K562 (cell line): ENCODE data around the gene EVI5L. TPM values are rescaled to one million over a fixed set of nuclear protein-coding genes. Genes with fewer than 3 reads are reported as not detected.
A peak's percentile ranks its signal among the peaks of the same experiment; 100 is the strongest.

Source experiments
- ATAC-seq: fragments of 200-7000 bp; cut with Tn5 transposase; 3 replicates; pipeline ENCODE4 v1.9.1; 2020; ENCODE audit warnings: moderate library complexity
- BruUV-seq: library from RNA; stranded (reverse); fragments of 400-500 nt; replicated peaks from 2 replicates; lab custom pipeline; 2021; lab: Mats Ljungman, UMichigan
- CTCF ChIA-PET: fragments of 300-600 bp; formaldehyde crosslinking; extraction: SDS; loops from one replicate; lab custom pipeline; 2021; ENCODE audit warnings: low intra/inter-chr PET ratio; lab: Yijun Ruan, JAX
- POLR2A ChIA-PET: fragments of 300-600, 350-650 bp; sonication (Branson Sonifier 250); formaldehyde crosslinking; extraction: SDS; loops from one replicate; lab custom pipeline; 2021; ENCODE audit warnings: antibody characterized with exemption, inconsistent platforms; lab: Yijun Ruan, JAX
- DNase-seq, 4 experiments: peaks; one replicate each; pipeline versions ENCODE4 v3.0.0 to v3.0.0-alpha.2; 2011 to 2018; ENCODE audit warnings: low spot score in 3 of 4, mixed read lengths in 3 of 4; ENCODE audit errors: extremely low read depth in 1 of 4
- FAIRE-seq: peaks from 2 replicates; lab custom pipeline; 2011; peaks lifted over from hg19 to GRCh38; lab: Jason Lieb, UNC
- H2AFZ ChIP-seq: 2 replicates; pipeline ENCODE4 v1.6.0; 2011; ENCODE audit warnings: low read depth, low read length, control low read depth, inconsistent platforms
- H3K27ac ChIP-seq: fragments of 200-600 bp; 3 replicates; pipeline ENCODE4 v1.8.0; 2011; ENCODE audit warnings: low read depth, mild to moderate bottlenecking, control low read depth, inconsistent platforms, low read length, moderate library complexity, mixed read lengths; ENCODE audit errors: extremely low read depth
- H3K27me3 ChIP-seq, 2 experiments: fragments of 300-600 bp in 1 of 2; 2 replicates in 1 of 2; 3 replicates in 1 of 2; pipeline versions ENCODE4 v1.6.0 to v1.8.0; 2011; ENCODE audit warnings: inconsistent platforms in 2 of 2, low read length in 2 of 2, mild to moderate bottlenecking in 1 of 2, mixed read lengths in 1 of 2, moderate library complexity in 1 of 2; ENCODE audit not compliant: control insufficient read depth in 2 of 2, insufficient read depth in 2 of 2
- H3K36me3 ChIP-seq: fragments of 300-600 bp; 3 replicates; pipeline ENCODE4 v1.8.0; 2011; ENCODE audit warnings: mild to moderate bottlenecking, low read length, inconsistent platforms; ENCODE audit not compliant: control insufficient read depth, insufficient read depth
- H3K4me1 ChIP-seq, 2 experiments: fragments of 200-600 bp in 1 of 2; replicated peaks in 1 of 2; 2 replicates in 1 of 2; 3 replicates in 1 of 2; pipeline versions ENCODE4 v1.5.1 to v1.8.0; 2011; ENCODE audit warnings: inconsistent platforms in 2 of 2, low read length in 2 of 2, mild to moderate bottlenecking in 1 of 2, mixed read lengths in 1 of 2, moderate library complexity in 1 of 2; ENCODE audit not compliant: control insufficient read depth in 2 of 2, insufficient read depth in 2 of 2
- H3K4me2 ChIP-seq: 2 replicates; pipeline ENCODE4 v1.6.1; 2011; ENCODE audit warnings: low read length, control low read depth, inconsistent platforms, mixed read lengths; ENCODE audit not compliant: insufficient read depth
- H3K4me3 ChIP-seq: fragments of 200-600 bp; sonication (generic), shearing (Covaris generic); 2 replicates; pipeline ENCODE4 v1.5.1; 2016; ENCODE audit warnings: control low read depth, inconsistent platforms
- H3K79me2 ChIP-seq: fragments of 200-600 bp; 3 replicates; pipeline ENCODE4 v1.8.0; 2011; ENCODE audit warnings: low read length, inconsistent platforms; ENCODE audit not compliant: control insufficient read depth, insufficient read depth
- H3K9ac ChIP-seq, 2 experiments: 2 replicates each; pipeline versions ENCODE4 v1.6.0 to v1.6.1; 2011; ENCODE audit warnings: low read depth in 2 of 2, low read length in 2 of 2, control low read depth in 1 of 2, inconsistent platforms in 1 of 2, mild to moderate bottlenecking in 1 of 2, mixed read lengths in 1 of 2; ENCODE audit not compliant: insufficient read depth in 1 of 2
- H3K9me1 ChIP-seq: one replicate; pipeline ENCODE4 v1.6.0; 2011; ENCODE audit warnings: inconsistent platforms, mild to moderate bottlenecking, low read length, moderate library complexity; ENCODE audit not compliant: control insufficient read depth, insufficient read depth
- H3K9me3 ChIP-seq: replicated peaks from 2 replicates; pipeline ENCODE4 v1.5.1; 2011; ENCODE audit warnings: low read depth, low read length, inconsistent platforms; ENCODE audit not compliant: control insufficient read depth, insufficient read depth
- H4K20me1 ChIP-seq: replicated peaks from 2 replicates; pipeline ENCODE4 v1.6.1; 2011; ENCODE audit warnings: low read length, inconsistent platforms, mixed read lengths; ENCODE audit not compliant: control insufficient read depth, insufficient read depth
- CTBP1 ChIP-seq: fragments of 450-650 bp; IDR thresholded peaks from 2 replicates; pipeline ENCODE4 v1.6.1; 2016; ENCODE audit warnings: borderline replicate concordance
- ESRRA ChIP-seq: fragments of 450-650 bp; IDR thresholded peaks from 2 replicates; pipeline ENCODE4 v1.6.1; 2014; ENCODE audit warnings: low read depth, mild to moderate bottlenecking, moderate library complexity, borderline replicate concordance
- HNRNPL ChIP-seq: fragments of 200-400 bp; formaldehyde crosslinking; IDR thresholded peaks from 2 replicates; pipeline ENCODE4 v1.6.1; 2017; ENCODE audit warnings: low read depth, mild to moderate bottlenecking, low read length
- PHF8 ChIP-seq: fragments of 200-600 bp; sonication (generic); IDR thresholded peaks from 2 replicates; pipeline ENCODE4 v1.6.1; 2012; ENCODE audit warnings: mixed run types, mild to moderate bottlenecking, inconsistent platforms, low read length, moderate library complexity, borderline replicate concordance
- POLR2G ChIP-seq: fragments of 200-400 bp; formaldehyde crosslinking; IDR thresholded peaks from 2 replicates; pipeline ENCODE4 v1.6.1; 2017; ENCODE audit warnings: low read depth, mild to moderate bottlenecking, antibody characterized with exemption, low read length, moderate library complexity
- SIN3A ChIP-seq, 2 experiments: fragments of 150-350 bp in 1 of 2; IDR thresholded peaks; 2 replicates each; pipeline ENCODE4 v1.6.1; 2011 to 2016; ENCODE audit warnings: borderline replicate concordance in 2 of 2, low read depth in 2 of 2, low read length in 2 of 2, mild to moderate bottlenecking in 2 of 2, moderate library complexity in 2 of 2; ENCODE audit not compliant: control insufficient read depth in 1 of 2
- ZMIZ1 ChIP-seq, 2 experiments: fragments of 150-350 bp in 1 of 2; IDR thresholded peaks; 2 replicates each; pipeline ENCODE4 v1.6.1; 2012 to 2016; ENCODE audit warnings: low read depth in 2 of 2, low read length in 2 of 2, mild to moderate bottlenecking in 1 of 2, moderate library complexity in 1 of 2
- ZNF143 ChIP-seq: sonication (generic); formaldehyde crosslinking; IDR thresholded peaks from 2 replicates; pipeline ENCODE4 v1.9.0; 2022; ENCODE audit warnings: mild to moderate bottlenecking, missing genetic modification reagents
- ZNF165 ChIP-seq: fragments of 250-450 bp; sonication (Bioruptor Pico); IDR thresholded peaks from 2 replicates; pipeline ENCODE4 v1.4.0; 2020; ENCODE audit warnings: borderline replicate concordance
- ZNF354B ChIP-seq: fragments of 250-450 bp; sonication (Bioruptor Pico); IDR thresholded peaks from 2 replicates; pipeline ENCODE4 v1.4.0; 2020
- WGBS: fragments of 100-300 bp; shearing (Covaris generic); methylation state at CpG from one replicate; pipeline ENCODE4 v1.1.6; 2016; ENCODE audit warnings: low coverage, mixed read lengths; ENCODE audit not compliant: insufficient coverage; ENCODE audit errors: missing lambda C conversion rate; 5-methylcytosine and 5-hydroxymethylcytosine counted together
- in situ Hi-C: fragments of 300-500 bp; cut with MboI; formaldehyde crosslinking; loops from 4 replicates; pipeline ENCODE4 v1.15.0; 2018; ENCODE audit warnings: inconsistent platforms, mixed read lengths
- intact Hi-C: fragments of 100-400 bp; cut with micrococcal nuclease; formaldehyde crosslinking; loops from 2 replicates; pipeline ENCODE4 v1.14.2; 2022
- polyA plus RNA-seq, 8 experiments: library from polyadenylated mRNA; depleted of rRNA in 4 of 8; stranded (reverse) in 5 of 8; unstranded in 3 of 8; fragments of >200 nt; fragmentation: Nextera tagmentation in 2 of 8; fragmentation: Illumina TruSeq in 1 of 8; extraction: Ambion mirVana in 2 of 8; extraction: Trizol in 1 of 8; gene quantifications; 2 replicates each; pipeline versions ENCODE4 v1.2.1 to v1.2.3, GENCODE V29; 2011 to 2014; ENCODE audit warnings: inconsistent platforms in 1 of 8, missing spikeins in 1 of 8
- total RNA-seq, 7 experiments: library from RNA; depleted of rRNA in 6 of 7; stranded (reverse); fragments of >200 nt in 6 of 7; fragmentation: Illumina TruSeq in 2 of 7; extraction: Trizol in 2 of 7; gene quantifications; 2 replicates each; pipeline versions ENCODE4 v1.2.1 to v1.2.3, GENCODE V29; 2011 to 2021; ENCODE audit warnings: low replicate concordance in 1 of 7
- TF ChIP-seq, protein P1 (sequence below): sonication (generic); formaldehyde crosslinking; IDR thresholded peaks from 2 replicates; pipeline ENCODE4 v1.8.1; 2023; ENCODE audit warnings: mild to moderate bottlenecking, missing genetic modification reagents
- TF ChIP-seq, protein P2 (sequence below): fragments of 450-650 bp; IDR thresholded peaks from 2 replicates; pipeline ENCODE4 v1.6.1; 2016; ENCODE audit warnings: borderline replicate concordance

Gene EVI5L
- total and polyA plus RNA-seq, 9 of the 15 experiments (the other 6 are each of a cell fraction or from before 2014, with no cell fraction given) = 0.69 to 1.8 (median 1.2) TPM; not detected in 2

DNA sequence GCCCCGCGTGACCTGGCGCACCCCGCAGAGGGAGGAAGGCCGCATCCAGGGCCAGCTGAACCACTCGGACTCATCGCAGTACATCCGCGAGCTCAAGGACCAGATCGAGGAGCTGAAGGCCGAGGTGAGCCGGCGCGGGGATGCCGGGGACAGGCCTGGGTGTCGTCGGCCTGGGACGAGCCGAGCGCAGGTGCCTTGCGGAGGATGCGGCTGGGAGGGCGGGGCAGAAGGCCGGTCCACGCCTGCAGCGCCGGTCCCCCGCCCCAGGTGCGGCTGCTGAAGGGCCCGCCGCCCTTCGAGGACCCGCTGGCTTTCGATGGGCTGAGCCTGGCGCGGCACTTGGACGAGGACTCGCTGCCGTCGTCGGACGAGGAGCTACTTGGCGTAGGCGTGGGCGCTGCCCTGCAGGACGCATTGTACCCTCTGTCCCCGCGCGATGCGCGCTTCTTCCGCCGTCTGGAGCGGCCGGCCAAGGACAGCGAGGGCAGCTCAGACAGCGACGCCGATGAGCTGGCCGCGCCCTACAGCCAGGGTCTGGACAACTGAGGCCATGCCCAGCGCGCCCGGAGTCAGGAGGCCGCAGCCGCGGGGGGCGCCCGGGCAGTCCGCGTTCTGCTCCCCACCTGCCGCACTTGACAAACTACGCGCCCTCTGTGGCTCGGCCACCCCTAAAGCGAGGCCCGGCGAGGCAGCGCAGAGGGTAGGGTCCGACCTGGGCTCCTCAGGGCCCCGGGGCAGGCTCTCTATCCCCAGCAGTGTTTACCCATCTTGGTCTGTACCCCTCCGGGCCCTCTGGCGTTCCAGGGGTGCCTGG is 33.3 kb downstream of the EVI5L start:
- TF ChIP-seq POLR2G (peak; percentile 48; the same call in 1 of the 2 replicates), ESRRA (no peak), ZNF165 (CRISPR knock-in tag) (no peak), PHF8 (no peak), ZNF143 (CRISPR knock-in tag) (no peak), CTBP1 (no peak), ZNF354B (CRISPR knock-in tag) (no peak), SIN3A (IDR thresholded peaks at IDR 0.05; ENCODE audit: borderline replicate concordance in 2 of 2, control insufficient read depth in 1 of 2, low read depth in 2 of 2, low read length in 2 of 2) (no peak), HNRNPL (peak; percentile 34; the same call in 1 of the 2 replicates), ZMIZ1 (IDR thresholded peaks at IDR 0.05; ENCODE audit: low read depth in 2 of 2, low read length in 2 of 2) (no peak)
- TF ChIP-seq, protein P1, sequence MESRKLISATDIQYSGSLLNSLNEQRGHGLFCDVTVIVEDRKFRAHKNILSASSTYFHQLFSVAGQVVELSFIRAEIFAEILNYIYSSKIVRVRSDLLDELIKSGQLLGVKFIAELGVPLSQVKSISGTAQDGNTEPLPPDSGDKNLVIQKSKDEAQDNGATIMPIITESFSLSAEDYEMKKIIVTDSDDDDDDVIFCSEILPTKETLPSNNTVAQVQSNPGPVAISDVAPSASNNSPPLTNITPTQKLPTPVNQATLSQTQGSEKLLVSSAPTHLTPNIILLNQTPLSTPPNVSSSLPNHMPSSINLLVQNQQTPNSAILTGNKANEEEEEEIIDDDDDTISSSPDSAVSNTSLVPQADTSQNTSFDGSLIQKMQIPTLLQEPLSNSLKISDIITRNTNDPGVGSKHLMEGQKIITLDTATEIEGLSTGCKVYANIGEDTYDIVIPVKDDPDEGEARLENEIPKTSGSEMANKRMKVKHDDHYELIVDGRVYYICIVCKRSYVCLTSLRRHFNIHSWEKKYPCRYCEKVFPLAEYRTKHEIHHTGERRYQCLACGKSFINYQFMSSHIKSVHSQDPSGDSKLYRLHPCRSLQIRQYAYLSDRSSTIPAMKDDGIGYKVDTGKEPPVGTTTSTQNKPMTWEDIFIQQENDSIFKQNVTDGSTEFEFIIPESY (CRISPR knock-in tag) = peak; percentile 89
- TF ChIP-seq, protein P2, sequence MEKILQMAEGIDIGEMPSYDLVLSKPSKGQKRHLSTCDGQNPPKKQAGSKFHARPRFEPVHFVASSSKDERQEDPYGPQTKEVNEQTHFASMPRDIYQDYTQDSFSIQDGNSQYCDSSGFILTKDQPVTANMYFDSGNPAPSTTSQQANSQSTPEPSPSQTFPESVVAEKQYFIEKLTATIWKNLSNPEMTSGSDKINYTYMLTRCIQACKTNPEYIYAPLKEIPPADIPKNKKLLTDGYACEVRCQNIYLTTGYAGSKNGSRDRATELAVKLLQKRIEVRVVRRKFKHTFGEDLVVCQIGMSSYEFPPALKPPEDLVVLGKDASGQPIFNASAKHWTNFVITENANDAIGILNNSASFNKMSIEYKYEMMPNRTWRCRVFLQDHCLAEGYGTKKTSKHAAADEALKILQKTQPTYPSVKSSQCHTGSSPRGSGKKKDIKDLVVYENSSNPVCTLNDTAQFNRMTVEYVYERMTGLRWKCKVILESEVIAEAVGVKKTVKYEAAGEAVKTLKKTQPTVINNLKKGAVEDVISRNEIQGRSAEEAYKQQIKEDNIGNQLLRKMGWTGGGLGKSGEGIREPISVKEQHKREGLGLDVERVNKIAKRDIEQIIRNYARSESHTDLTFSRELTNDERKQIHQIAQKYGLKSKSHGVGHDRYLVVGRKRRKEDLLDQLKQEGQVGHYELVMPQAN = no peak
- Histone ChIP-seq H3K36me3 (no peaks in the 10 kb centered on the region), H2AFZ (no peak overlapping the region), H3K9ac (peak overlapping the region in 1 of 2 experiments; percentile 72; a peak in 2 of 4 replicates), H3K27me3 (no peaks in the 10 kb centered on the region), H3K27ac (no peak overlapping the region), H3K9me1 (peaks cover 6% of the 10 kb centered on the region), H3K79me2 (no peaks in the 10 kb centered on the region), H3K9me3 (no peaks in the 10 kb centered on the region), H3K4me1 (peaks cover 14 to 83% of the 10 kb centered on the region in 2 experiments), H3K4me3 (no peak overlapping the region), H3K4me2 (no peak overlapping the region), H4K20me1 (no peaks in the 10 kb centered on the region)
- ChIA-PET POLR2A (interaction anchor here (0.6 kb wide), 1 partner anchor 134 kb away, joined by 4 read pairs; no protein-coding TSS in a partner anchor), CTCF (no interaction called here)
- in situ Hi-C loops = no loop called here
- ATAC-seq = 0 out of 3 replicates have a peak, but pooled peaks have one; percentile 4
- no TSS peak for BruUV-seq
- no peak for FAIRE-seq
- intact Hi-C loops = no loop called here
- DNase-seq = peak in 1 of 4 experiments; percentile 46
- 87% methylated on average over 20 of the region's 83 CpGs for WGBS
